K562 (cell line): ENCODE results near the gene SS18L1. TPM values are rescaled to one million over a fixed set of nuclear protein-coding genes. Genes with fewer than 3 reads are reported as not detected.
A peak's percentile ranks its signal among the peaks of the same experiment; 100 is the strongest.

ENCODE experiments used
- ARID3B ChIP-seq: fragments of 250-450 bp; sonication (Bioruptor Pico); IDR thresholded peaks from 2 replicates; pipeline ENCODE4 v1.4.0; 2020; ENCODE audit warnings: borderline replicate concordance
- CEBPB ChIP-seq: fragments of 450-650 bp; IDR thresholded peaks from 2 replicates; pipeline ENCODE4 v1.6.1; 2016; ENCODE audit warnings: missing genetic modification characterization, missing compliant biosample characterization
- EHMT2 ChIP-seq: fragments of 450-650 bp; IDR thresholded peaks from 2 replicates; pipeline ENCODE4 v1.6.1; 2018; ENCODE audit warnings: antibody characterized with exemption
- HDAC2 ChIP-seq: fragments of 450-650 bp; IDR thresholded peaks from 2 replicates; pipeline ENCODE4 v1.6.1; 2016; ENCODE audit warnings: mild to moderate bottlenecking
- HES1 ChIP-seq: fragments of 450-650 bp; IDR thresholded peaks from 2 replicates; pipeline ENCODE4 v1.6.1; 2016; ENCODE audit warnings: low read depth, mild to moderate bottlenecking, moderate library complexity
- ID3 ChIP-seq, 2 experiments: fragments of 250-450 bp in 1 of 2; fragments of 450-650 bp in 1 of 2; sonication (Bioruptor Pico) in 1 of 2; IDR thresholded peaks; 2 replicates each; pipeline versions ENCODE4 v1.6.1 to v1.8.0; 2016 to 2021; ENCODE audit warnings: mild to moderate bottlenecking in 2 of 2, moderate library complexity in 2 of 2, missing compliant biosample characterization in 1 of 2, missing genetic modification characterization in 1 of 2
- MTA3 ChIP-seq: fragments of 450-650 bp; formaldehyde crosslinking; IDR thresholded peaks from 2 replicates; pipeline ENCODE4 v1.6.1; 2017; ENCODE audit warnings: mild to moderate bottlenecking, borderline replicate concordance
- NFXL1 ChIP-seq: fragments of 450-650 bp; formaldehyde crosslinking; IDR thresholded peaks from 2 replicates; pipeline ENCODE4 v1.4.0; 2021; ENCODE audit warnings: mild to moderate bottlenecking
- RBM17 ChIP-seq: fragments of 200-400 bp; formaldehyde crosslinking; IDR thresholded peaks from 2 replicates; pipeline ENCODE4 v1.6.1; 2017; ENCODE audit warnings: low read depth, mild to moderate bottlenecking, low read length, borderline replicate concordance
- SP1 ChIP-seq: sonication (generic); formaldehyde crosslinking; IDR thresholded peaks from 2 replicates; pipeline ENCODE4 v1.8.1; 2022; ENCODE audit warnings: mild to moderate bottlenecking, missing genetic modification reagents
- USF1 ChIP-seq: sonication (generic); formaldehyde crosslinking; IDR thresholded peaks from 2 replicates; pipeline ENCODE4 v1.9.0; 2022; ENCODE audit warnings: mild to moderate bottlenecking, missing genetic modification reagents
- ZBED1 ChIP-seq: IDR thresholded peaks from 2 replicates; pipeline ENCODE4 v1.6.1; 2014
- ZFX ChIP-seq: sonication (generic); formaldehyde crosslinking; IDR thresholded peaks from 2 replicates; pipeline ENCODE4 v1.8.0; 2022; ENCODE audit warnings: mild to moderate bottlenecking, missing genetic modification reagents, moderate library complexity
- ZNF263 ChIP-seq: sonication (generic); formaldehyde crosslinking; IDR thresholded peaks from 2 replicates; pipeline ENCODE4 v1.8.0; 2022; ENCODE audit warnings: mild to moderate bottlenecking, missing genetic modification reagents, borderline replicate concordance
- ZNF655 ChIP-seq: fragments of 250-450 bp; sonication (Bioruptor Pico); IDR thresholded peaks from 2 replicates; pipeline ENCODE4 v1.5.0; 2021
- polyA plus RNA-seq, 8 experiments: library from polyadenylated mRNA; depleted of rRNA in 4 of 8; stranded (reverse) in 5 of 8; unstranded in 3 of 8; fragments of >200 nt; fragmentation: Nextera tagmentation in 2 of 8; fragmentation: Illumina TruSeq in 1 of 8; extraction: Ambion mirVana in 2 of 8; extraction: Trizol in 1 of 8; gene quantifications; 2 replicates each; pipeline versions ENCODE4 v1.2.1 to v1.2.3, GENCODE V29; 2011 to 2014; ENCODE audit warnings: inconsistent platforms in 1 of 8, missing spikeins in 1 of 8
- total RNA-seq, 7 experiments: library from RNA; depleted of rRNA in 6 of 7; stranded (reverse); fragments of >200 nt in 6 of 7; fragmentation: Illumina TruSeq in 2 of 7; extraction: Trizol in 2 of 7; gene quantifications; 2 replicates each; pipeline versions ENCODE4 v1.2.1 to v1.2.3, GENCODE V29; 2011 to 2021; ENCODE audit warnings: low replicate concordance in 1 of 7
- TF ChIP-seq, protein P1 (sequence below): fragments of 150-350 bp; conservative IDR thresholded peaks from 2 replicates; pipeline ENCODE4 v1.6.1; 2014; ENCODE audit warnings: low read length
- TF ChIP-seq, protein P2 (sequence below): sonication (generic); formaldehyde crosslinking; IDR thresholded peaks from 2 replicates; pipeline ENCODE4 v1.4.0; 2020; ENCODE audit warnings: mild to moderate bottlenecking, missing genetic modification reagents

The SS18L1 gene
- total and polyA plus RNA-seq, 9 of the 15 experiments (the other 6 are each of a cell fraction or from before 2014, with no cell fraction given): 2.7 to 28.3 (median 15.1) TPM

DNA sequence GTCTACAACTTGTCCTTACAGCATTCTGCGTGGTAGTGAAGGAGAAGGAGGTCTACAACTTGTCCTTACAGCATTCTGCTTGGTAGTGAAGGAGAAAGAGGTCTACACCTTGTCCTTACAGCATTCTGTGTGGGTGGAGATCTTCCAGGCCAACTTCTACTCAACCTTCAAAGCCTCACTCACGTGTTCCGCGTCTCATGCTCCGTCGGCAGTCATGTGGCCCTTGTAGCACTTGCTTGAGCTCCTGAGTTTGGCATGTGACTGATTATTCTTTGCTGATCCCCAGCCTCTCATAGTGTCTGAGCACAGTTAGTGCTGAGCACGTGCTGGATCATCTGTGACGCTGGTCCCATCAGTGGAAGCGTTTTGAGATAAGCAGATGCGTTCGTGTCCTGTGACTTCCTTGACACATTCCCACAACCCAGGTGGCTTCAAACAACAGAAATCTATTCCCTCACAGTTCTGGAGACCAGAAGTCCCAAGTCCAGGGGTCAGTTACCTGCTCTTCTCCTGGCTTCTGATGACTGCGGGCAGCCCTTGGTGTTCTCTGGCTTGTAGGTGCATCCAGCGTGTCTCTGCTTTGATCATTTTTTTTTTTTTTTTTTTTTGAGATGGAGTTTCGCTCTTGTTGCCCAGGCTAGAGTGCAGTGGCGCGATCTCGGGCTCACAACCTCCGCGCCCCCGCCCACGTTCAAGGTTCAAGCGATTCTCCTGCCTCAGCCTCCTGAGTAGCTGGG, 2.6 kb downstream of the SS18L1 start (continued):
- TF ChIP-seq ZFX (peak; percentile 81), HES1 (peak; percentile 64), RBM17 (no peak), ID3 (CRISPR knock-in tag; IDR thresholded peaks at IDR 0.05) (no peak), ID3 (tag; IDR thresholded peaks at IDR 0.05) (0 out of 2 replicates have a peak, but pooled peaks have one; percentile 25), CEBPB (tag) (no peak), NFXL1 (no peak), HDAC2 (peak; percentile 83; the same call in 1 of the 2 replicates), MTA3 (0 out of 2 replicates have a peak, but pooled peaks have one; percentile 75), ZNF263 (CRISPR knock-in tag) (peak; percentile 81; the same call in 1 of the 2 replicates), ZBED1 (no peak), ZNF655 (no peak), SP1 (CRISPR knock-in tag) (peak; percentile 92), USF1 (CRISPR knock-in tag) (peak; percentile 99), ARID3B (CRISPR knock-in tag) (no peak), EHMT2 (no peak)
- TF ChIP-seq, protein P1, sequence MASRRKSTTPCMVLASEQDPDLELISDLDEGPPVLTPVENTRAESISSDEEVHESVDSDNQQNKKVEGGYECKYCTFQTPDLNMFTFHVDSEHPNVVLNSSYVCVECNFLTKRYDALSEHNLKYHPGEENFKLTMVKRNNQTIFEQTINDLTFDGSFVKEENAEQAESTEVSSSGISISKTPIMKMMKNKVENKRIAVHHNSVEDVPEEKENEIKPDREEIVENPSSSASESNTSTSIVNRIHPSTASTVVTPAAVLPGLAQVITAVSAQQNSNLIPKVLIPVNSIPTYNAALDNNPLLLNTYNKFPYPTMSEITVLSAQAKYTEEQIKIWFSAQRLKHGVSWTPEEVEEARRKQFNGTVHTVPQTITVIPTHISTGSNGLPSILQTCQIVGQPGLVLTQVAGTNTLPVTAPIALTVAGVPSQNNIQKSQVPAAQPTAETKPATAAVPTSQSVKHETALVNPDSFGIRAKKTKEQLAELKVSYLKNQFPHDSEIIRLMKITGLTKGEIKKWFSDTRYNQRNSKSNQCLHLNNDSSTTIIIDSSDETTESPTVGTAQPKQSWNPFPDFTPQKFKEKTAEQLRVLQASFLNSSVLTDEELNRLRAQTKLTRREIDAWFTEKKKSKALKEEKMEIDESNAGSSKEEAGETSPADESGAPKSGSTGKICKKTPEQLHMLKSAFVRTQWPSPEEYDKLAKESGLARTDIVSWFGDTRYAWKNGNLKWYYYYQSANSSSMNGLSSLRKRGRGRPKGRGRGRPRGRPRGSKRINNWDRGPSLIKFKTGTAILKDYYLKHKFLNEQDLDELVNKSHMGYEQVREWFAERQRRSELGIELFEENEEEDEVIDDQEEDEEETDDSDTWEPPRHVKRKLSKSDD: no peak
- TF ChIP-seq, protein P2, sequence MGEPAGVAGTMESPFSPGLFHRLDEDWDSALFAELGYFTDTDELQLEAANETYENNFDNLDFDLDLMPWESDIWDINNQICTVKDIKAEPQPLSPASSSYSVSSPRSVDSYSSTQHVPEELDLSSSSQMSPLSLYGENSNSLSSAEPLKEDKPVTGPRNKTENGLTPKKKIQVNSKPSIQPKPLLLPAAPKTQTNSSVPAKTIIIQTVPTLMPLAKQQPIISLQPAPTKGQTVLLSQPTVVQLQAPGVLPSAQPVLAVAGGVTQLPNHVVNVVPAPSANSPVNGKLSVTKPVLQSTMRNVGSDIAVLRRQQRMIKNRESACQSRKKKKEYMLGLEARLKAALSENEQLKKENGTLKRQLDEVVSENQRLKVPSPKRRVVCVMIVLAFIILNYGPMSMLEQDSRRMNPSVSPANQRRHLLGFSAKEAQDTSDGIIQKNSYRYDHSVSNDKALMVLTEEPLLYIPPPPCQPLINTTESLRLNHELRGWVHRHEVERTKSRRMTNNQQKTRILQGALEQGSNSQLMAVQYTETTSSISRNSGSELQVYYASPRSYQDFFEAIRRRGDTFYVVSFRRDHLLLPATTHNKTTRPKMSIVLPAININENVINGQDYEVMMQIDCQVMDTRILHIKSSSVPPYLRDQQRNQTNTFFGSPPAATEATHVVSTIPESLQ: peak; percentile 29; the same call in 1 of the 2 replicates
